HepG2 (cell line): ENCODE results near the gene NIN. TPM values are rescaled to one million over a fixed set of nuclear protein-coding genes. Genes with fewer than 3 reads are reported as not detected.

Source experiments
- NRL ChIP-seq: sonication (generic); formaldehyde crosslinking; IDR thresholded peaks from 2 replicates; pipeline ENCODE4 v1.5.0; 2020; ENCODE audit warnings: missing genetic modification reagents, mild to moderate bottlenecking, moderate library complexity, borderline replicate concordance
- ZNF879 ChIP-seq: sonication (generic); formaldehyde crosslinking; IDR thresholded peaks from 2 replicates; pipeline ENCODE4 v1.8.1; 2023; ENCODE audit warnings: missing genetic modification reagents
- polyA plus RNA-seq, 8 experiments: library from polyadenylated mRNA; depleted of rRNA in 3 of 8; stranded (reverse) in 7 of 8; unstranded in 1 of 8; fragments of >200 nt; fragmentation: Illumina TruSeq in 4 of 8; extraction: Trizol in 4 of 8; gene quantifications; 2 replicates each; pipeline versions ENCODE4 v1.2.1 to v1.2.3, GENCODE V29; 2011 to 2016; ENCODE audit warnings: low read depth in 4 of 8, missing spikeins in 1 of 8, mixed read lengths in 1 of 8; ENCODE audit not compliant: insufficient read depth in 1 of 8
- total RNA-seq, 5 experiments: library from RNA; depleted of rRNA; stranded (reverse); fragments of >200 nt; fragmentation: Illumina TruSeq; extraction: Trizol; gene quantifications; 2 replicates each; pipeline ENCODE4 v1.2.3, GENCODE V29; 2016; ENCODE audit warnings: low read depth in 1 of 5
- TF ChIP-seq, protein P1 (sequence below): sonication (generic); formaldehyde crosslinking; IDR thresholded peaks from 2 replicates; pipeline ENCODE4 v1.5.1; 2020; ENCODE audit warnings: mild to moderate bottlenecking, missing genetic modification reagents, moderate library complexity
- TF ChIP-seq, protein P2 (sequence below): IDR thresholded peaks from 2 replicates; pipeline ENCODE4 v1.6.1; 2016
- TF ChIP-seq, protein P3 (sequence below): sonication (generic); formaldehyde crosslinking; IDR thresholded peaks from 2 replicates; pipeline ENCODE4 v1.8.0; 2022; ENCODE audit warnings: missing genetic modification reagents, mild to moderate bottlenecking, borderline replicate concordance
- TF ChIP-seq, protein P4 (sequence below): sonication (generic); formaldehyde crosslinking; IDR thresholded peaks from 2 replicates; pipeline ENCODE4 v1.4.0; 2020; ENCODE audit warnings: mild to moderate bottlenecking, missing genetic modification reagents

NIN gene
- total and polyA plus RNA-seq, 2 of the 13 experiments (the other 11 are each of a cell fraction or from before 2014, with no cell fraction given) = 2.8 to 9.7 TPM

DNA sequence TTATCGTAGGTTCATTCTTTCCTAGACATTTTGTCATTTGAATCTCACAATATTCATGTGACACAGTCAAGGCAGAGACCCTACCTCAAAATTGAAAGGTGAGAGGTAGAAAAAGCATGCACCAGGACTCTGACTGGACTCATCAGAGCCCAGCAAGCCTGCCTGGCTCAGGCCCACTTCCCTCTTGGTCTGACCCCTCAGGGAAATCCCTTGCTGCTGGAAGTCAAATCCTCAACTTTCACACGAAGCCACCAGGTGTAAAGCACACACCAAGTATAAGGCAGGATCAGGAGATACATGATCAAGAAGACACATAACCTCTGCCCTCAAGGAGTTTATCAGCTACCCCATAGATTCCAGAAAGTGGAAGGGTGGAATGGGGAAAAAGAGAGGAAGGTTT is 18.8 kb downstream of the NIN start (continued):
- TF ChIP-seq, protein P1, sequence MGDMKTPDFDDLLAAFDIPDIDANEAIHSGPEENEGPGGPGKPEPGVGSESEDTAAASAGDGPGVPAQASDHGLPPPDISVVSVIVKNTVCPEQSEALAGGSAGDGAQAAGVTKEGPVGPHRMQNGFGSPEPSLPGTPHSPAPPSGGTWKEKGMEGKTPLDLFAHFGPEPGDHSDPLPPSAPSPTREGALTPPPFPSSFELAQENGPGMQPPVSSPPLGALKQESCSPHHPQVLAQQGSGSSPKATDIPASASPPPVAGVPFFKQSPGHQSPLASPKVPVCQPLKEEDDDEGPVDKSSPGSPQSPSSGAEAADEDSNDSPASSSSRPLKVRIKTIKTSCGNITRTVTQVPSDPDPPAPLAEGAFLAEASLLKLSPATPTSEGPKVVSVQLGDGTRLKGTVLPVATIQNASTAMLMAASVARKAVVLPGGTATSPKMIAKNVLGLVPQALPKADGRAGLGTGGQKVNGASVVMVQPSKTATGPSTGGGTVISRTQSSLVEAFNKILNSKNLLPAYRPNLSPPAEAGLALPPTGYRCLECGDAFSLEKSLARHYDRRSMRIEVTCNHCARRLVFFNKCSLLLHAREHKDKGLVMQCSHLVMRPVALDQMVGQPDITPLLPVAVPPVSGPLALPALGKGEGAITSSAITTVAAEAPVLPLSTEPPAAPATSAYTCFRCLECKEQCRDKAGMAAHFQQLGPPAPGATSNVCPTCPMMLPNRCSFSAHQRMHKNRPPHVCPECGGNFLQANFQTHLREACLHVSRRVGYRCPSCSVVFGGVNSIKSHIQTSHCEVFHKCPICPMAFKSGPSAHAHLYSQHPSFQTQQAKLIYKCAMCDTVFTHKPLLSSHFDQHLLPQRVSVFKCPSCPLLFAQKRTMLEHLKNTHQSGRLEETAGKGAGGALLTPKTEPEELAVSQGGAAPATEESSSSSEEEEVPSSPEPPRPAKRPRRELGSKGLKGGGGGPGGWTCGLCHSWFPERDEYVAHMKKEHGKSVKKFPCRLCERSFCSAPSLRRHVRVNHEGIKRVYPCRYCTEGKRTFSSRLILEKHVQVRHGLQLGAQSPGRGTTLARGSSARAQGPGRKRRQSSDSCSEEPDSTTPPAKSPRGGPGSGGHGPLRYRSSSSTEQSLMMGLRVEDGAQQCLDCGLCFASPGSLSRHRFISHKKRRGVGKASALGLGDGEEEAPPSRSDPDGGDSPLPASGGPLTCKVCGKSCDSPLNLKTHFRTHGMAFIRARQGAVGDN (CRISPR knock-in tag) = no peak
- TF ChIP-seq, protein P2, sequence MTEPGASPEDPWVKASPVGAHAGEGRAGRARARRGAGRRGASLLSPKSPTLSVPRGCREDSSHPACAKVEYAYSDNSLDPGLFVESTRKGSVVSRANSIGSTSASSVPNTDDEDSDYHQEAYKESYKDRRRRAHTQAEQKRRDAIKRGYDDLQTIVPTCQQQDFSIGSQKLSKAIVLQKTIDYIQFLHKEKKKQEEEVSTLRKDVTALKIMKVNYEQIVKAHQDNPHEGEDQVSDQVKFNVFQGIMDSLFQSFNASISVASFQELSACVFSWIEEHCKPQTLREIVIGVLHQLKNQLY (CRISPR knock-in tag) = no peak
- TF ChIP-seq, protein P3, sequence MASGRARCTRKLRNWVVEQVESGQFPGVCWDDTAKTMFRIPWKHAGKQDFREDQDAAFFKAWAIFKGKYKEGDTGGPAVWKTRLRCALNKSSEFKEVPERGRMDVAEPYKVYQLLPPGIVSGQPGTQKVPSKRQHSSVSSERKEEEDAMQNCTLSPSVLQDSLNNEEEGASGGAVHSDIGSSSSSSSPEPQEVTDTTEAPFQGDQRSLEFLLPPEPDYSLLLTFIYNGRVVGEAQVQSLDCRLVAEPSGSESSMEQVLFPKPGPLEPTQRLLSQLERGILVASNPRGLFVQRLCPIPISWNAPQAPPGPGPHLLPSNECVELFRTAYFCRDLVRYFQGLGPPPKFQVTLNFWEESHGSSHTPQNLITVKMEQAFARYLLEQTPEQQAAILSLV (CRISPR knock-in tag) = no peak
- TF ChIP-seq, protein P4, sequence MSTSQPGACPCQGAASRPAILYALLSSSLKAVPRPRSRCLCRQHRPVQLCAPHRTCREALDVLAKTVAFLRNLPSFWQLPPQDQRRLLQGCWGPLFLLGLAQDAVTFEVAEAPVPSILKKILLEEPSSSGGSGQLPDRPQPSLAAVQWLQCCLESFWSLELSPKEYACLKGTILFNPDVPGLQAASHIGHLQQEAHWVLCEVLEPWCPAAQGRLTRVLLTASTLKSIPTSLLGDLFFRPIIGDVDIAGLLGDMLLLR (CRISPR knock-in tag) = no peak
- TF ChIP-seq NRL (CRISPR knock-in tag) = no peak
- TF ChIP-seq ZNF879 (CRISPR knock-in tag) = no peak
- TF ChIP-seq, all 625 proteins: peak for 0
